NCI-H345 (cell line): ENCODE results near the gene SV2C.
A peak's percentile ranks its signal among the peaks of the same experiment; 100 is the strongest.
"Not testable (repeated sequence)": the region's sequence is repeated elsewhere in the genome, so short reads cannot be mapped to it uniquely, and the experiment has no call there.

Source experiments
- DNase-seq: peaks from one replicate; lab custom pipeline; 2025; lab: John Stamatoyannopoulos, UW

The SV2C gene

DNA sequence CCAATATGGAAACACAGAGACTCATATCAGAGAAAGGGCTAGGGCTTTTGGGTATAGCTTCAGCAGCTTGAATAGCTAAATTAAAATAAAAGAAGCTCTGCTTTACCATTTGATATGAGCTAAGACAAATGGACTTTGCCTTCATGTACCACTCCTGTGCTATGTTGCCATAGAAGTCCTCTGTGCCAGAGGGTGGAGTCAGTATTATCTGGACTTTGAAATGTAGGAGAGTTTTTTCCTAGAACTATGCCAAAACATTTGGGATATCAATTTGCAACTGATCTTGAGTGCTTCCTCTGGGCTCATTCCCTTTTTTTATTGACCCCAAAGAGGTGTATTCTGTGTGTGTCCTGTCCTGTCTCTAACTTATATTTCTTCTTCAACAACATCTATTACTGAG, 219.5 kb downstream of the SV2C start:
- DNase-seq, result not testable (repeated sequence)

DNA sequence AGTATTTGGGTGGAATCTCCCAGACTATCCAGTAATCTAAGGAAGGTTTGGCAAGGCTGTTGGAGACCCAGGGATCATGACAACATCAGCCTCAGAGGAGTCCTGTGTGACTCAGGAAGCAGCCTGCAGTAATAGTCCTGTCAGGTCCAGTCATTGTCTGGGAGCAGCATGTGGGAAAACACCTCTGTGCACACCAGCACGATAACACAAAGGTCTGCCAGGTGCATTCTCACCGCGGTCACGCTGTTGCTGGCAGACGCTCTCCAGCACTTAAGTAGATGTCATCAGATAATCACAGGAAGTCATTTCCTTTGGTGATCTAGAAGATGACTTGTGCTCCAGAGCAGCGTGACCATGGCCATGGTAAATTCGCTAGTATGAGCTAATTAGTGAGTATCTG, 220.7 kb downstream of the SV2C start:
- peak; percentile 45 for DNase-seq

DNA sequence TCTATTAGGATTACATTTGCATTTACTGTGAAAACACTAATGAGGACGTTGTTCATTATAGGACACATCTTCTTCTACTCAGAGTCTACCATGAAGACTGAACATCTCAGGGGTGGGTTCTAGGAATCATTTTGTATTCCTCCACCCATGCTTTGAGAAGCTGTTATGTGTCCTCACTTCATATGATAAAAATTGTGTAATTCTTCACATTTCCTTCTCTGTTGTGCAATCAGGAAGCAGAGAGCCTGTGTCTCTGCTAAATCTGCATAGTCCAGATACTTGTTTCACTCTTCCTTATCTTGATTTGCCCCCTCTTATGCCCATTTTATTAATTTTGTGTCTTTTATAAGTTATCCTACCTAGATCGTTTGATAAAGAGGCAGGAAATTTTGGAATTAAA, 222.1 kb downstream of the SV2C start:
- no peak for DNase-seq

DNA sequence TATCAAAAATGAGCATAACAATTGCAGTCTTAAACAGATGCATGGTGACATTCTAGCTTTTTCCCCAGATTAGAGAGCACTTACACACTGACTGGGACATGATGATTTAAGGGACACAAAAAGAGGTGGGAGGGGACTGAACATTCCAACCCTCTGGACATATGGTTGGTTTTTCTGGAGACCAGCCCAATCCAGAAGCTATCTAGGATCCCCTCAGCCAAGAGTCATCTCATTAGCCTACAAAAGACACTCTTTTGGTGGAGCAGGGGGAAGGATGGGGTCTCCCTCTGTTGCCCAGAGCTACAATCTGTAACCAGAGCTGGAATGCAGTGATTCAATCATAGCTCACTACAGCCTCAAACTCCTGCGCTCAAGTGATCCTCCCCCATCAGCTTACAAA, 222.6 kb downstream of the SV2C start:
- no peak for DNase-seq

DNA sequence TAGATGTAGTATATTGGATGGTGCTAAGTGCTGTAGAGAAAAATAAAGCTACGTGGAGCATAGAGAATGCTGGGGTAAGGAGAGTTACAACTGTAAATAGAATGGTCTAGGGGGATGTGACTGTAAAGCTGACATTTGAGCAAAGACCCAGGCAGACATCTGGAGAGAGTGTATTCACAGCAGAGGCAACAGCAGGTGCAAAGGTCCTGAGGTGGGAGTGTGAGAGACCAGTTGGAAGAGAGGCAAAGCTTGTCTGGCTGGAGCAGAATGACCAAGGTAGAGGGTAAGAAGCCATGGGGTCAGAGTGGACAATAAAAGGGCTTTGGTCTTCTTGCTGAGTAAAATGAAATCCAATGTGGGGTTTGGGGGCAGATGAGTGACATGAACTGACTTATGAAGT, 227.0 kb downstream of the SV2C start:
- DNase-seq, result no peak

DNA sequence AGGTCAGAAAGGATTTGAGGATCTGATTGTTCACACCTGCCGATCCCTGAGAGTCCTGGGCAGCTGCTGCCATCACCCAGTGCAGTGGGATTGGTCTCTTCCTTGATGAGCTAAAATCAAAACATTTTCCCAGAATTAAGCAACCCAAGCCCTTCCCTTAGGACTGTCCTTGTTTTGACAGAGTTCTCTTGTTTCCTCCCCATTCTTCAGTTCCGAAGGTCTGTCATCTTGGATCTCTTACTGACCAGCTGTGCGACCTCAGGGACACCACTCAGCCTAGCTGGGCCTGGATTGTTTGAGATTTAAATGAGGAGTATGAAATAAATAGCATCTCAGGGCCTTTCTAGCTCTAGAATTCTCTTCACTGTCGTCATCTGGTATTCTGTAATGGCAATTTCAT, 229.6 kb downstream of the SV2C start:
- no peak for DNase-seq

DNA sequence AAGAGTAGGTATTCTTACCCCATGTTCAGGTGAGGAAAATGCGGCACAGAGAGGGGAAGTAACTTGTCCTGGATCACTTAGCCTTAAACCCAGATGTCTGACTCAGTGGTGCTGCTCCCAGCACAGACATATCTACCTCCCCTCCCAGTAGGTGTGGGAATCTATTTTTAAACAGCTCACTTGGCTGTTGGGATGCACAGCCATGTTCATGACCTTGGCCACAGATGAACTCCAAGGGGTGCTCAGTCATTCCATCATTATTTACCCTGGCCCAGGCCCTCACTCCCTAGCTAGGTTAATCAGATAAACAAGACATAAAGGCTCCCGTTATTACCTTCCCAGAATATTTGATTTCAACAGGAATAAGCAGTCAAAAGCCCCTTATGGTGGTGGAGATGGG, 231.5 kb downstream of the SV2C start:
- DNase-seq, result no peak

DNA sequence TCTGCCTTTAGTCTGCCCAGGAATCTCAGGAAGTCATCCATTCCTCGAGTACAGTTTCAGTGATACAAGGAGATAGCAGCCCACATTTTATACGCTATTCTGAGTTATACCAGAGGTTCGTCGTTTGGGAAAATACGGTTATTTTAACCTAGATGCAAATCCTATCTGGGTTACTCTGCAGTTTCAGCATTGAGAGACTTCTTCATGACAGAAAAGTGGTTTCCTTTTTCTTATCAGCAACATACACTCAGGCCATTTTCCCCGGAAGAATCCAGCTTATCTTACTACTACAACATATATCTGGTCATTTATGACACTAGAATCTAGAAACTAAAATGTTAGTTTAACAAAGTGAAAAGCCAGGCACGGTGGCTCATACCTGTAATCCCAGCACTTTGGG, 236.5 kb downstream of the SV2C start:
- no peak for DNase-seq

DNA sequence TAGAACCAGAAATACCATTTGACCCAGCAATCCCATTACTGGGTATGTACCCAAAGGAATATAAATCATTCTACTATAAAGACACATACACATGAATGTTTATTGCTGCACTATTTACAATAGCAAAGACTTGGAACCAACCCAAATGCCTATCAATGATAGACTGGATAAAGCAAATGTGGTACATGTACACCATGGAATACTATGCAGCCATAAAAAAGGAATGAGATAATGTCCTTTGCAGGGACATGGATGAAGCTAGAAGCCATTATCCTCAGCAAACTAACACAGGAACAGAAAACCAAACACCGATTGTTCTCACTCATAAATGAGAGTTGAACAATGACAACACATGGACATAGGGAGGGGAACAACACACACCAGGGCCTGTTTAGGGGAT, 240.3 kb downstream of the SV2C start:
- not testable (repeated sequence) for DNase-seq

DNA sequence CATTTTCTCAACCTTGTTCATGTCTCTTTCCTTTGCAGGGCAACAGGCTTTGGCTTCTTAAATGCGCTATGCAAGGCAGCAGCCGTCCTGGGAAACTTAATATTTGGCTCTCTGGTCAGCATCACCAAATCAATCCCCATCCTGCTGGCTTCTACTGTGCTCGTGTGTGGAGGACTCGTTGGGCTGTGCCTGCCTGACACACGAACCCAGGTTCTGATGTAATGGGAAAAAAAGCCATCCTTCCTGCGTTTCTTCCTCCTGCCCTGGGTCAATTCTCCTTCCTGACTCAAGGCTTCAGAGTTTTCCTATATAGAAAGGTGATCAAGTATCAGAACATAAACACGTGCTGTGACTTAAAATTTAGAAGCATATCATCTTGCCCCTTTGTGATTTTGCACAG, 242.1 kb downstream of the SV2C start:
- no peak for DNase-seq

DNA sequence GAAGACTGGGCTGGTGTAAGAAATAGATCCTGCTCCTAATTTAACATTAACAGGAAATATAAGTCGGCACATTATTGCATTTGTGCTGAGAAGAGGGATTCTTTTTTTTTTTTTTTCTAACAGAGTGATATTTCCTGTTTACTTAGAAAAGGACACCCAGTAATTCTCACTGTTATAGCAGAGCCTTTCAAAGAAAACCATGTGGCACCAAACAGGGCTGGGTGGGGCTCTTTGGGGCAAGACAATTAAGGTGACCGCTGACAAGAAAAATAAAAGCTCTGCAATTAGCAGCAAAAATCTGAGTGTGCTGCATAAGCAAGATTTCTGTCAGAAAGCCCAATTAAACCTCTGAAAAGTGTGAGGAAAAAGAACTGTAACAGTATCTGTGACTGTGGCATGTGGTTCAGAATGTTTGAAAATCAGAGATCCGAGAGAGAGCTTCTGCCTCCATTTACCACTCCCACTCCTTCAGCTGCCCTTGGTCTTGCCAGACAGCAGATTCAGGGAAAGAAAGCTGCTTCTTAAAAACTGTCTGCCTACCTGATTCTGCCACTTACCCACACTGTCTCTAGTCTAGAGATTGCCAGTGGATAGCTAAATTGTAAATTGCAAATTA, 242.8 kb downstream of the SV2C start:
- no peak for DNase-seq

DNA sequence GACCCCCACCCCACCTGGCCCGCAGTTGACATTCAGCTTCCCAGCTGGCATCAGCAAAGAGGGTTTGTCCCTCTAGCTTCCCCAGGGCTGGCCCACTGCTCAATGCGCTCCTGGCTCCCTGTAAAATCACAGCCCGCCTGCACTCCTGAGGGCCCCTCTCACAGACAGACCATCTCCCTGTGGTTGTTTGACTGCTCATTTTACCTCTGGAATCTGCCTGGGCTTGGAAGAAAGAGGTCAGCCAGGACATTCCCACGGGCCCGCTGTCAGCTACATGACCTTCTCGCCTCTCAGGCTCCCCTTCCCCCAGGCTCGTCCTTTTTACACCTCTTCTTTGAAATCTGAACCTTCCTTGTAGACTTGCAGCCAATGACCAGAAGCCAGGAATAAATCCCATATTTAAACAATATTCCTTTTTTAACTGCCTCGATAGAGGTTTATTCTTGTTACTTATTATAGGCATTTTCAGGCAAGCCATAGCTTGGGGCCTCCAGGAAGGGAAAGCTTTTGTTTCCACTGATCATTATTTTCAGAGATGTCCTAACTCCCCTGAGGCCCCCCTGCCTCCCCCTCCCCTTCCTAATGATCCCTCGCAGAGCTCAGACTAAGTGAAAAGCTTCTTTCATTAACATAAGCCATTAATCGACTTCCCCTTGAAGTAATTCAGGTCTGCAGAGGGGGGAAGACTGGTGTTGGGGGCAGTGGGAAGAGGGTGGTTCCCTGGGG, 243.6 kb downstream of the SV2C start:
- DNase-seq, result no peak

DNA sequence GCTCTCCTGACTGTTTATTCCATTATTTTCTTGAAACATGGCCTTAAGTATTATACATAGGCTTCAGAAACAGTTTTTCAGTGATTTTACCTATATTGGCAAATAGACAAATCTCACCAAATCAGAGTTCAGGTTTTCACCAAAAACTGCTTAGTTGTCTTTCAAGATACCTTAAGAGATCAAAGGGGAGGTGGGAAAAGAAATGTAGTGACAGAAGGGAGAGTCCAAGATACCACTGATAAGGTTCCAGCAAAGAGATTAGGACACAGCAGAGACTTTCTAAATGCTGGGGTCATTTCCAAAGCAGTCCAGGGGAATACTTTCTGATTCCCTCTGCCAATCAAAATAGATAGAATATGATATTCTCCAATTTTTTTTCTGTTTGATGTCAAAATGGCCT, 246.2 kb downstream of the SV2C start:
- no peak for DNase-seq

DNA sequence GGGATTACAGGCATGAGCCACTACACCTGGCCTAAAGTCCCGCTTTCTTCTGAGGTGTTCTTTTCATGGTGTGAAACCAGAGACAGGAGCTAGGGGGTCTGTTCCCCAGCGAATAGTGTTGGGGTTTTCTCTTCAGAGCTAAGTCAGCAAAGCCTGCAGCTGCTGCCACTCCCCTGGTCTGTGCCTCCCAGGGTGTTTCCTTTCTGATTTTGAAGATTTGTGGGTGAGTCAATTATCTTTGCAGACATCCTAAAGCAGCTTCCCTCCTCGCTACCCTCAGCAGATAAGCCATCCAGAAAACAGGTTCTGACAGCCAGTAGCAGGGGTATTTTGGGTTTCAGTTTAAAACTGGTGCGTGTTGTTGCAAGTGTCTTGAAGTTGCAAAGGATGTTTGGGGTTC, 247.9 kb downstream of the SV2C start:
- DNase-seq, result no peak

DNA sequence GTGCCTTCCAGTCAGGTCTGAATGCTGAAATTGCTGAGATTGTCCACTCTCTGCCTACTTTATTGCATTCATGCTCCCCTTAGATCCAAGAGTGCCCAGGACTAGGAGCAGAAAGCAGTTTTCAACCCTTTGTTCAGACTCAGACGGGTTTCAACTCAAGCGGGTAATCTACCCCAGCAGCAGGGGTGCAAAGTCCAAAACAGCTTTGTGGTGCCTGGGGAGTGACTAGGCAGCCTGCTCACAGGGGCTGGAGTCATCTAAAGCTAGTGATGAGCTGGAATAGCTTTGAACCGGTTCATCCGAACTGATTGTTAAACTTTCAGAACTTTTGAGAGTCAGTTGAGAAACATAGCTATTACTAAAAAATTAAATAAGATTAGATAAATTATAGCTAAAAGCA, 248.9 kb downstream of the SV2C start:
- no peak for DNase-seq

DNA sequence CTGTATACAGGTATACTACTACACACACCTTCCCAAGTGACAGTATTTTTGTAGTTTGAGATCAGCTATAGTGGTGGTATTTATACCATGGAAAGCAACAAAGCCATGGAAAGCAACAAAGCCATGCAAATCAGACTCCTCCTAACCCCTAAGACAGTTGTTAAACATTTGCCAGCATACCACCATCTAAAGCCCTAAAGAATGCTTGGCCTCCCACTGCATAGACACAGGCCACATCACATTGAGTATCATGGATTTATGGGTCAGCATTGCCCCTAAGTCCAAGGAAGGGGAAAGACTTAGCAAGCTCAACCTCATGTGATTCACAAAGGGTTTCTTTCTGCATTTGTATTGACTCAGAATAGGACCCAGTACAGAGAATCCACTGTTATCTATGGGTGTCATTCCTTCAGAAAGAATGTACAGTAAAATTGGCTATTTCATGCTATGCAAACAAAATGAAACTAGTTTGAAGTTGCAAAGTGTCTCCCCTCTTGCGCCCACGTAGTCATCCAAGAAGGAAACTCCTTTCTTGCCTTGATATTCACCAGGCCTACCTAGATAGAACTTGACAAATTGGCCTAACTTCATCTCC, 249.5 kb downstream of the SV2C start:
- no peak for DNase-seq

DNA sequence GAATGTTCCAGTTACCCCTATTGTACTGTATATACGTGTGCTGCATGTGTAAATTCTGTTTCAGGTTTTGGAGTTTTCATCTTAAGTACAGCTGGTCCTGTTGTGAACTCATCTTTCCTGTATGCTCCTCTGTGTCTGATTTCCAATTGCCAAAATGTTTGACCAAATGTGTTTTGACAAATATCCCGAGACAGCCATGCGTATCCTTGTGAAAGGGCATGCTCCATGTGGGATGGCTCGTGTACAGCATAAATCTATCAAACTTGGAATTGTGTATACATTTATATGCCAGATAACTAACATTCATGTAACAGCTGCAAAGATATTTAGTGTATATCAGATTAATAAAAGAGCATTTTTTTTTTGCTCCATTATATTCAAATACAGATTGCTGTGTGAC, 250.4 kb downstream of the SV2C start:
- DNase-seq, result no peak

DNA sequence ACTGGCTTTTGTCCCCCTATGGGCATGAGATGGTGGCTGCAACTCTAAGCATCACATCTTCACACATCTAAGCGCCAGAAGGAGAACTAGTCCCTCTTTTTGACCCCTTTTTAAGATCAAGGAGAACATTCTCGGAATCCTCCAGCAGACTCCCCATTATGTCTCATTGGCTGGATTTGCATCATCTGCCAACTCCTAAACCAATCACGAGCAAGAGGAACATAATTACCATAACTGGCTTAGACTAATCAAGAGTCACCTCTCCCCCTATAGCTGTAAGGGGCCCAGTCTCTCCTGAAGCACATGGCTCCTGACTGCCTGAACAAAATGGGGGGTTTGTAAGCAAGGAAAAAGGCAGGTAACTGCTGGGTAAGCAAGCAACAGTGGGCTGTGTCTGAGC, 251.4 kb downstream of the SV2C start:
- no peak for DNase-seq

DNA sequence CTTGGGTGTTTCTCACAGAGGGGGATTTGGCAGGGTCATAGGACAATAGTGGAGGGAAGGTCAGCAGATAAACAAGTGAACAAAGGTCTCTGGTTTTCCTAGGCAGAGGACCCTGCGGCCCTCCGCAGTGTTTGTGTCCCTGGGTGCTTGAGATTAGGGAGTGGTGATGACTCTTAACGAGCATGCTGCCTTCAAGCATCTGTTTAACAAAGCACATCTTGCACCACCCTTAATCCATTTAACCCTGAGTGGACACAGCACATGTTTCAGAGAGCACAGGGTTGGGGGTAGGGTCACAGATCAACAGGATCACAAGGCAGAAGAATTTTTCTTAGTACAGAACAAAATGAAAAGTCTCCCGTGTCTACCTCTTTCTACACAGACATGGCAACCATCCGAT, 252.3 kb downstream of the SV2C start:
- not testable (repeated sequence) for DNase-seq

DNA sequence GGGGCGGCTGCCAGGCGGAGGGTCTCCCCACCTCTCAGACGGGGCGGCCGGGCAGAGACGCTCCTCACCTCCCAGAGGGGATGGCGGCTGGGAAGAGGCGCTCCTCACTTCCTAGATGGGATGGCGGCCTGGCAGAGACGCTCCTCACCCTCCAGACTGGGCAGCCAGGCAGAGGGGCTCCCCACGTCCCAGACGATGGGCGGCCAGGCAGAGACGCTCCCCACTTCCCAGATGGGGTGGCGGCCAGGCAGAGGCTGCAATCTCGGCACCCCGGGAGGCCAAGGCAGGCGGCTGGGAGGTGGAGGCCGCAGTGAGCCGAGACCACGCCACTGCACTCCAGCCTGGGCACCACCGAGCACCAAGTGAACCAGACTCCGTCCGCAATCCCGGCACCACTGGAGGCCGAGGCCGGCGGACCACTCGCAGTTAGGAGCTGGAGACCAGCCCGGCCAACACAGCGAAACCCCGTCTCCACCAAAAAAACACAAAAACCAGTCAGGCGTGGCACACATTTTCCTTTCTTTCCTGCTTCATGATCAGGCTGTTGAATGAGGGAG, 253.1 kb downstream of the SV2C start:
- not testable (repeated sequence) for DNase-seq

DNA sequence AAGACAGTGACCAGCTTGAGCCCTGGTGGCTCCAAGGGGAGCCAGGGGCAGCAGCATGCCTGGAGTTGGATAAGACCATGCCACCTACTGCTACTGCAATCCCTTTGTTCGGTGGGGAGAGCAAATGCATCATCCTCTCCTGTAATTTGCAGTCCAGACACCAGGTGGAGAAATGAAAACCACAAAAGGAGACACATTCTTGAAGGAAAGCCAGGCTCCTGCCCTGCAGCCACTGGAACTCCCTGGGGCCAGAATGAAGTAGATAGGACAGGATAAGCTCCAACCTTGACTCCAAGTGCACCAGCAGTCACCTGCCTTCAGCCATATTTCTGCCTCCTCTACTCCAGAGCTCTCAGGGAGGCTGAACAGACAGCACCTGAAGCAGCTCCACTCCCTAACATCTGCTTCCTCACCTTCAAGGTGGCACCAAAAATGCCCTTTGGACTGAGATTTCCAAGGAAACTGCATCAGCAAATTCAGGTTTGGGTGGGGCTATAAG, 254.8 kb downstream of the SV2C start:
- DNase-seq, result no peak

DNA sequence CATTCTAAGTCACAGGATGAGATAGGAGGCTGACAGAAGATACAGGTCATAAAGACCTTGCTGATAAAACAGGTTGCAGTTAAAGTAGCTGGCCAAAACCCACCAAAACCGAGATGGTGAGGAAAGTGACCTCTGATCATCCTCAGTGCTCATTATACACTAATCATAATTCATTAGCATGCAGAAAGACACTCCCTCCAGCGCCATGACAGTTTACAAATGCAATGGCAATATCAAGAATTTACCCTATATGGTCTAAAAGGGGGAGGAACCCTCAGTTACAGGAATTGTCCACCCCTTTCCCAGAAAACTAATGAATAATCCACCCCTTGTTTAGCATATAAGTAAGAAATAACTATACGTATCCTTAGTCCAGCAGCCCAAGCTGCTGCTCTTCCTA, 256.7 kb downstream of the SV2C start:
- no peak for DNase-seq

DNA sequence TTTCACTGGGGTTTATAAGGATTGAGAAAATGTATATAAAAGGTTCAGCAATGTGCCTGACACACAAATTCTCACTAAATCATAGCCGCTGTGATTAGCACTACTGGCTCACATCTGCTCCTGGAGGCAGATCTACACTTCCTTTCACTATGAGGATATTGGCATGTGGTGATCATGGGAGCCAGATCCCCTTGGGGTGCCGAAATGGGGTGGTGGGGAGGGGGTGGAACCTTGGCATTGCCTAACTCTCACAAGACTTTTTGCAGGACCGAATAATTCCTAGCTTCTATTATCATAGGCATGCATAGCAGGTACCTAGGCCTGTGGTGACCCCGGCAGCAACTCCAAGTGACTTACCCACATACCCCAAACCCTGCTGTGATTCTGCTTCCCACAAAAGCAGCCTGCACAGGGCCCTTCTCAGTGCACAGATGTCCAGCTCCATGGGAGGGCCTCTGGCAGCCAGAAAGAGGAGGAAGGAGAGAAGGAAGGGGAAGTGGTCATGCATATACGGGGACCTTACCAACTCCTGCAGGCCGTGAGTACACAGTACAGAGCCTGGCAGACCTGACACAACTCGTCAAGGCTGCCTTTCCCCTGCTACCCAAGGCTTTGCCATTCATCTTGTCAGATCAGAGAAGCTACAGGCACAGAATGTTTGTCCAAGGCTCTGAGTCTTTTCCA, 258.6 kb downstream of the SV2C start:
- no peak for DNase-seq
